Fibroblast of lung (primary cell): Measurements from ENCODE around the gene DLK1. TPM values are rescaled to one million over a fixed set of nuclear protein-coding genes. Genes with fewer than 3 reads are reported as not detected.

Source experiments
- DNase-seq, 2 donors: peaks; one replicate each; pipeline versions ENCODE4 v3.0.0 to v3.0.0-alpha.2; 2010; ENCODE audit warnings: low read depth in 2 of 2
- H2AFZ ChIP-seq: 2 replicates; pipeline ENCODE4 v1.5.1; 2012; ENCODE audit warnings: low read length, control low read depth, inconsistent platforms
- H3K27ac ChIP-seq: 2 replicates; pipeline ENCODE4 v1.5.1; 2011; ENCODE audit warnings: low read length, control low read depth; ENCODE audit not compliant: insufficient read depth
- H3K27me3 ChIP-seq: 2 replicates; pipeline ENCODE4 v1.5.1; 2011; ENCODE audit warnings: mild to moderate bottlenecking, low read length; ENCODE audit not compliant: control insufficient read depth, insufficient read depth
- H3K36me3 ChIP-seq: 2 replicates; pipeline ENCODE4 v1.5.1; 2011; ENCODE audit warnings: low read length; ENCODE audit not compliant: control insufficient read depth, insufficient read depth
- H3K4me1 ChIP-seq: 2 replicates; pipeline ENCODE4 v1.5.1; 2011; ENCODE audit warnings: low read length; ENCODE audit not compliant: control insufficient read depth, insufficient read depth; ENCODE audit errors: extremely low read depth
- H3K4me2 ChIP-seq: 2 replicates; pipeline ENCODE4 v1.5.1; 2011; ENCODE audit warnings: low read length, control low read depth; ENCODE audit not compliant: insufficient read depth; ENCODE audit errors: extremely low read depth
- H3K4me3 ChIP-seq, 4 experiments: fragments of 200-600 bp in 1 of 4; sonication (generic) in 1 of 4; replicated peaks in 1 of 4; 2 replicates each; pipeline ENCODE4 v1.5.1; 2011 to 2016; ENCODE audit warnings: low read length in 4 of 4, low read depth in 3 of 4, mild to moderate bottlenecking in 3 of 4, control low read depth in 2 of 4, inconsistent platforms in 1 of 4, mixed read lengths in 1 of 4; ENCODE audit not compliant: insufficient read depth in 1 of 4; ENCODE audit errors: control extremely low read depth in 1 of 4
- H3K79me2 ChIP-seq: 2 replicates; pipeline ENCODE4 v1.5.1; 2012; ENCODE audit warnings: mild to moderate bottlenecking, low read length, inconsistent platforms; ENCODE audit not compliant: control insufficient read depth, insufficient read depth
- H3K9ac ChIP-seq: 2 replicates; pipeline ENCODE4 v1.5.1; 2011; ENCODE audit warnings: mild to moderate bottlenecking, low read length, control low read depth; ENCODE audit not compliant: insufficient read depth
- H3K9me3 ChIP-seq: 2 replicates; pipeline ENCODE4 v1.5.1; 2012; ENCODE audit warnings: low read depth, low read length; ENCODE audit not compliant: control insufficient read depth, insufficient read depth
- H4K20me1 ChIP-seq: 2 replicates; pipeline ENCODE4 v1.5.1; 2011; ENCODE audit warnings: low read length; ENCODE audit not compliant: control insufficient read depth, insufficient read depth; ENCODE audit errors: extremely low read depth
- EZH2 ChIP-seq: IDR thresholded peaks from 2 replicates; pipeline ENCODE4 v1.5.1; 2012; ENCODE audit warnings: low read length, control low read depth, mild to moderate bottlenecking; ENCODE audit errors: missing control alignments
- polyA plus RNA-seq, 2 donors: library from polyadenylated mRNA; depleted of rRNA in 1 of 2; stranded (reverse) in 1 of 2; unstranded in 1 of 2; fragments of >200 nt; gene quantifications; 2 replicates each; pipeline ENCODE4 v1.2.1, GENCODE V29; 2011 to 2012; ENCODE audit warnings: missing spikeins in 1 of 2
- total RNA-seq: library from RNA; depleted of rRNA; stranded (reverse); fragments of >200 nt; gene quantifications from 2 replicates; pipeline ENCODE4 v1.2.1, GENCODE V29; 2014
- TF ChIP-seq, protein P1 (sequence below), 2 donors: IDR thresholded peaks in 1 of 2; conservative IDR thresholded peaks in 1 of 2; 1 replicate in 1 of 2; 2 replicates in 1 of 2; pipeline ENCODE4 v1.5.1; 2011 to 2012; ENCODE audit warnings: low read length in 2 of 2, control low read depth in 1 of 2, inconsistent platforms in 1 of 2, low read depth in 1 of 2, mild to moderate bottlenecking in 1 of 2

The DLK1 gene
- total and polyA plus RNA-seq, 2 donors (not counting 1 experiment from before 2014, with no cell fraction given): not detected

DNA sequence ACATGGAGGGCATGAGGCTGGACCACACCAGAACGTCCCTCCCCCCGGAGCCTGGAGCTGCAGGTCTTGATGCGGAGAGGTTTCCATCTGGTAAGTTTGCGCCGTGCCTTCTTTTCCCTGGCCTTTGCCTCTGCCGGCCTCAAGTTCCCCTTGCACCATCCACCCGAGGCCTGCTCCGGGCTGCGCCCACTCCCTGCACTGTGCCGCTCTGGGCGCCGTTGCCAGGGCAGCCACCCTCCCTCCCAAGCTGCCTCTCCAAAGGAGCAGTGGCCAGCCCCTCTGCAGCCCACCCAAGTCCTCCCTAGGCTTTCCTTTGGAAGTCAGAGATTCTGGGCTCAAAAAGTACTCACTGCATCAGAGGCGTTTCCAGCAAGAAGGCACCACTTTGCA lies 53.0 kb downstream of the DLK1 start:
- DNase-seq: no peak
- H2AFZ ChIP-seq: no peak overlapping the region
- no peak overlapping the region for H3K4me2 ChIP-seq
- no peak overlapping the region for H3K27ac ChIP-seq
- H3K36me3 ChIP-seq: no peaks in the 10 kb centered on the region
- H3K4me1 ChIP-seq: no peaks in the 10 kb centered on the region
- H3K79me2 ChIP-seq: no peaks in the 10 kb centered on the region
- TF ChIP-seq EZH2: no peak
- TF ChIP-seq, protein P1, sequence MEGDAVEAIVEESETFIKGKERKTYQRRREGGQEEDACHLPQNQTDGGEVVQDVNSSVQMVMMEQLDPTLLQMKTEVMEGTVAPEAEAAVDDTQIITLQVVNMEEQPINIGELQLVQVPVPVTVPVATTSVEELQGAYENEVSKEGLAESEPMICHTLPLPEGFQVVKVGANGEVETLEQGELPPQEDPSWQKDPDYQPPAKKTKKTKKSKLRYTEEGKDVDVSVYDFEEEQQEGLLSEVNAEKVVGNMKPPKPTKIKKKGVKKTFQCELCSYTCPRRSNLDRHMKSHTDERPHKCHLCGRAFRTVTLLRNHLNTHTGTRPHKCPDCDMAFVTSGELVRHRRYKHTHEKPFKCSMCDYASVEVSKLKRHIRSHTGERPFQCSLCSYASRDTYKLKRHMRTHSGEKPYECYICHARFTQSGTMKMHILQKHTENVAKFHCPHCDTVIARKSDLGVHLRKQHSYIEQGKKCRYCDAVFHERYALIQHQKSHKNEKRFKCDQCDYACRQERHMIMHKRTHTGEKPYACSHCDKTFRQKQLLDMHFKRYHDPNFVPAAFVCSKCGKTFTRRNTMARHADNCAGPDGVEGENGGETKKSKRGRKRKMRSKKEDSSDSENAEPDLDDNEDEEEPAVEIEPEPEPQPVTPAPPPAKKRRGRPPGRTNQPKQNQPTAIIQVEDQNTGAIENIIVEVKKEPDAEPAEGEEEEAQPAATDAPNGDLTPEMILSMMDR (conservative IDR thresholded peaks at IDR 0.05 in 1 of 2, IDR thresholded peaks at IDR 0.05 in 1 of 2; ENCODE audit: low read depth in 1 of 2, low read length in 2 of 2): no peak
- no peaks in the 10 kb centered on the region for H4K20me1 ChIP-seq
- no peaks in the 10 kb centered on the region for H3K9me3 ChIP-seq
- H3K27me3 ChIP-seq: no peaks in the 10 kb centered on the region
- H3K4me3 ChIP-seq: no peak overlapping the region
- no peak overlapping the region for H3K9ac ChIP-seq

DNA sequence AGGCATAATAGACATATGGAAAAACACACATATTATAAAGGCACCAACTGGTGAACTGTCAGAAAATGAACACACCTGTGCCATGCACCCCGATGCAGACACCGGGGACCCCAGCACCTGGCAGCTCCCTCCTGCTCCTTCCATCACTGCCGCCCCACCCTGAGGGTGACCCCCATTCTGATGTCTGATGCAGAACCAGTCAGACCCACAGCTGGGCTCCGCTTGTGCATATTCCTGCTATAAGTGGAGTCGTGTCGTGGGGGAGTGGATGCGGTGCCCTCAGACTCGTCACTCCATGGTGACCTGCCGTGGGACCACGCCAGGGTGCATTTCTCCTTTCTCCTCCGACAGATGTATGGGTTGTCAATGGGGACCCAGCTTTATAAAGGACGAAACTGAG lies 53.6 kb downstream of the DLK1 start:
- Histone ChIP-seq H3K4me3 (no peak overlapping the region), H2AFZ (no peak overlapping the region), H3K9ac (no peak overlapping the region), H4K20me1 (no peaks in the 10 kb centered on the region), H3K4me2 (no peak overlapping the region), H3K9me3 (no peaks in the 10 kb centered on the region), H3K27me3 (no peaks in the 10 kb centered on the region), H3K27ac (no peak overlapping the region), H3K36me3 (no peaks in the 10 kb centered on the region), H3K79me2 (no peaks in the 10 kb centered on the region), H3K4me1 (no peaks in the 10 kb centered on the region)
- TF ChIP-seq, protein P1 (conservative IDR thresholded peaks at IDR 0.05 in 1 of 2, IDR thresholded peaks at IDR 0.05 in 1 of 2; ENCODE audit: low read depth in 1 of 2, low read length in 2 of 2): no peak
- no peak for TF ChIP-seq EZH2
- DNase-seq: no peak

GRCh38 chr14:100780646-100781355 lies 54.1 kb downstream of the DLK1 start:
- no peaks in the 10 kb centered on the region for H3K27me3 ChIP-seq

More at GRCh38 chr14:100780646-100781355, 54.1 kb downstream of the DLK1 start:
- Histone ChIP-seq H3K4me2 (no peak overlapping the region), H2AFZ (no peak overlapping the region), H3K4me1 (no peaks in the 10 kb centered on the region), H3K9ac (no peak overlapping the region), H3K4me3 (no peak overlapping the region), H4K20me1 (no peaks in the 10 kb centered on the region), H3K36me3 (no peaks in the 10 kb centered on the region), H3K9me3 (no peaks in the 10 kb centered on the region), H3K79me2 (no peaks in the 10 kb centered on the region), H3K27ac (no peak overlapping the region)
- TF ChIP-seq, protein P1 (conservative IDR thresholded peaks at IDR 0.05 in 1 of 2, IDR thresholded peaks at IDR 0.05 in 1 of 2; ENCODE audit: low read depth in 1 of 2, low read length in 2 of 2): no peak
- TF ChIP-seq EZH2: no peak
- DNase-seq: no peak
